Mucosa of rectum (tissue), 2 donors: ENCODE results near the gene ACP5.
"Not testable (repeated sequence)": the region's sequence is repeated elsewhere in the genome, so short reads cannot be mapped to it uniquely, and the experiment has no call there.

Experiments
- H3K27ac ChIP-seq, 2 donors: one replicate each; pipeline ENCODE4 v1.7.0; 2013; ENCODE audit warnings: inconsistent platforms in 2 of 2, low read depth in 2 of 2, low read length in 2 of 2
- H3K27me3 ChIP-seq, 2 donors: one replicate each; pipeline ENCODE4 v1.7.0; 2013; ENCODE audit warnings: low read length in 2 of 2; ENCODE audit not compliant: control insufficient read depth in 2 of 2, insufficient read depth in 2 of 2
- H3K36me3 ChIP-seq, 2 donors: one replicate each; pipeline ENCODE4 v1.7.0; 2013; ENCODE audit warnings: low read length in 2 of 2; ENCODE audit not compliant: control insufficient read depth in 2 of 2, insufficient read depth in 2 of 2
- H3K4me1 ChIP-seq, 2 donors: one replicate each; pipeline ENCODE4 v1.7.0; 2013; ENCODE audit warnings: low read length in 2 of 2, mild to moderate bottlenecking in 1 of 2; ENCODE audit not compliant: control insufficient read depth in 2 of 2, insufficient read depth in 2 of 2
- H3K4me3 ChIP-seq, 2 donors: one replicate each; pipeline ENCODE4 v1.7.0; 2013; ENCODE audit warnings: low read length in 2 of 2
- H3K9ac ChIP-seq, 2 donors: one replicate each; pipeline ENCODE4 v1.7.0; 2013; ENCODE audit warnings: low read length in 2 of 2, low read depth in 1 of 2, mild to moderate bottlenecking in 1 of 2
- H3K9me3 ChIP-seq, 2 donors: one replicate each; pipeline ENCODE4 v1.7.0; 2013; ENCODE audit warnings: low read length in 2 of 2; ENCODE audit not compliant: control insufficient read depth in 2 of 2
- donor health status: healthy.
- donor health status: Normal muscosa, but diverticular disease.

The ACP5 gene

GRCh38 chr19:11577451-11578257 is at the start of gene ACP5:
Gene ACP5, minus strand, starts transcription at chr19:11577645. Its CDS starts 328 bp downstream, at chr19:11577317.
- Histone ChIP-seq H3K27ac (peak within 1 kb of the TSS; percentile 53 to 71), H3K27me3 (no peaks in the 10 kb centered on the region), H3K4me3 (peak within 1 kb of the TSS; percentile 37 to 73), H3K4me1 (peaks cover 9 to 10% of the 10 kb centered on the region in 2 donors), H3K9ac (peak within 1 kb of the TSS; percentile 41 to 48), H3K36me3 (peaks cover 0 to 3% of the 10 kb centered on the region in 2 donors), H3K9me3 (no peaks in the 10 kb centered on the region)

GRCh38 chr19:11626252-11626651 is 48.8 kb upstream of the ACP5 start:
- Histone ChIP-seq H3K9ac (no peak overlapping the region), H3K27me3 (no peaks in the 10 kb centered on the region), H3K36me3 (no peaks in the 10 kb centered on the region), H3K4me3 (no peak overlapping the region), H3K27ac (no peak overlapping the region), H3K9me3 (no peaks in the 10 kb centered on the region), H3K4me1 (peaks cover 11% of the 10 kb centered on the region in 2 donors)

- Histone ChIP-seq H3K27ac (no peak overlapping the region), H3K27me3 (no peaks in the 10 kb centered on the region), H3K9ac (no peak overlapping the region), H3K9me3 (no peaks in the 10 kb centered on the region), H3K4me1 (peaks cover 11% of the 10 kb centered on the region in 2 donors), H3K36me3 (peaks cover 14 to 17% of the 10 kb centered on the region in 2 donors), H3K4me3 (peak overlapping the region; percentile 52 to 58)
Observed at GRCh38 chr19:11624069-11624463, 46.6 kb upstream of the ACP5 start.

DNA sequence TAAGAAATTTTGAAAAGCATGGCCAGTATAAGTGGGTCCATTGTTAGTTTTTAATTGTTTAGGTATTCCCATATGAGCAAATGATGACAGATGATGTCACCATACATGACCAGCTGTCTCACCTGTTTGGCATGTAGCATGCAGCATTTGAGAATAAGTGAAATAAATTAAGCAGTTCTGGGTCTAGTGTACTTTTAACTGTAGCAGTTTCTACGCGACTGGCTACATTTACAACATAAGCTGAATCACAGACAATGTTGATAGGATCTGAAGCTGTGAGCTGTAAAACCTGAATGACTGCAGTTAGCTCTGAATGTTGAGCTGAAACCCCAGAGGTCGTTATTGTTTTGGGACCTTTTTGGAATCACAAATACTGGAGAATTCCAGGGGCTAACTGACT is 45.0 kb upstream of the ACP5 start:
- Histone ChIP-seq H3K4me1 (peaks cover 11% of the 10 kb centered on the region in 2 donors), H3K36me3 (peaks cover 26 to 27% of the 10 kb centered on the region in 2 donors)
- not testable (repeated sequence) for H3K9ac ChIP-seq, H3K27ac ChIP-seq, H3K4me3 ChIP-seq, H3K9me3 ChIP-seq, H3K27me3 ChIP-seq

DNA sequence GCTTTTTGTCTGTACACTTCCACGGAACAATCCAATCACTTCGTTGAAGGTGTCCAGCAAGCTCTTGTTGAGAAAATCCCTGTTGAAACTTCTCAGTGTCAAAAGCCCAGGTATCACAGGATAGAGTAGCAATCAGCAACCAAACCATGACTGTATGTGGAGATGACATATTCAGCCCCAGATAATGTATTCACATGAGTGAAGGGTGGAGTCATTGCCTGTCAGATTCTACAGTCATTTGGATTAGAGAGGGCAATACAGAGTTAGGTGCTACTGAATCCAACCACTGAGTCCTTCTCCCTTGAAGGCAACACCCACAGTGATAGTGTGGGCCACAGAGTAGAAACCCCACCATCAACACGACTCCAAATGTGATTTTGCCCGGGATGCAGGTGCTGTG is 43.1 kb upstream of the ACP5 start:
- H3K4me3 ChIP-seq = no peak overlapping the region
- H3K27me3 ChIP-seq = no peaks in the 10 kb centered on the region
- no peak overlapping the region for H3K27ac ChIP-seq
- H3K4me1 ChIP-seq = peaks cover 11% of the 10 kb centered on the region in 2 donors
- peaks cover 40 to 41% of the 10 kb centered on the region in 2 donors for H3K36me3 ChIP-seq
- H3K9me3 ChIP-seq = peaks cover 15% of the 10 kb centered on the region in 2 donors
- H3K9ac ChIP-seq = no peak overlapping the region

GRCh38 chr19:11617180-11618062 is 40.0 kb upstream of the ACP5 start:
- no peak overlapping the region for H3K4me3 ChIP-seq
- H3K27me3 ChIP-seq = no peaks in the 10 kb centered on the region
- no peak overlapping the region for H3K27ac ChIP-seq
- no peaks in the 10 kb centered on the region for H3K4me1 ChIP-seq
- H3K9ac ChIP-seq = no peak overlapping the region
- H3K9me3 ChIP-seq = peaks cover 15% of the 10 kb centered on the region in 2 donors
- peaks cover 44 to 52% of the 10 kb centered on the region in 2 donors for H3K36me3 ChIP-seq

DNA sequence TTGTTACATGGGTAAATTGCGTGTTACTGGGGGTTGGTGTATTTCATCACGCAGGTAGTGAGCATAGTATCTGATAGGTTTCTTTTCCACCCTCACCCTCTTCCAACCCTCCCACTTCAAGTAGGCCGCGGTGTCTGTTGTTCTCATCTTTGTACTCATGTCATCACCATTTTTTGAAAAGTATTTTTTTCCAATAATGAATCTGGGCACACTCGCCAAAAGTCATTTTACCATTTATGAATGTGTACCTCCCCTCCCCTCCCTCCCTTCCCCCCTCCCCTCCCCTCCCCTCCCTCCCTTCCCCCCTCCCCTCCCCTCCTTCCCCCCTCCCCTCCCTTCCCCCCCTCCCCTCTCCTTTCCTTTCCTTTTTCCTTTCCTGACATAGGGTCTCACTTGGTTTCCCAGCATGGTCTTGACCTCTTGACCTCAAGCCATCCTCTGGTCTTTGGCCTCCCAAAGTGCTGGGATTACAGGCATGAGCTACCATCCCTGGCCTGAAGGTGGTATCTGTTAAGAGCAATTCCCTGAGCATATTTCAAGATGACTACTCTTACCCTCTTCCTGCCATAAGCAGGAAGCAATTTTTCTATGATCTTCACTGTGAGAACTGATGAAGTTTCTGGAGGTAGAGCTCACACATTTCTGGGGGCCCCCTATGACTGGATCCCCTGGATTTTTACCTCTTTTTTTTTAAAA is 35.5 kb upstream of the ACP5 start:
- Histone ChIP-seq H3K9me3 (peaks cover 9 to 15% of the 10 kb centered on the region in 2 donors), H3K4me1 (no peaks in the 10 kb centered on the region), H3K9ac (no peak overlapping the region), H3K27me3 (no peaks in the 10 kb centered on the region), H3K4me3 (no peak overlapping the region), H3K36me3 (peaks cover 22 to 30% of the 10 kb centered on the region in 2 donors), H3K27ac (no peak overlapping the region)

GRCh38 chr19:11611730-11612129 is 34.3 kb upstream of the ACP5 start:
- Histone ChIP-seq H3K27me3 (no peaks in the 10 kb centered on the region), H3K4me3 (no peak overlapping the region), H3K27ac (no peak overlapping the region), H3K36me3 (peaks cover 11 to 18% of the 10 kb centered on the region in 2 donors), H3K4me1 (no peaks in the 10 kb centered on the region), H3K9me3 (peaks cover 2% of the 10 kb centered on the region in 2 donors), H3K9ac (no peak overlapping the region)

- Histone ChIP-seq H3K36me3 (peaks cover 0 to 8% of the 10 kb centered on the region in 2 donors), H3K4me1 (no peaks in the 10 kb centered on the region), H3K27ac (no peak overlapping the region), H3K4me3 (no peak overlapping the region), H3K27me3 (no peaks in the 10 kb centered on the region), H3K9ac (no peak overlapping the region), H3K9me3 (no peaks in the 10 kb centered on the region)
Observed at GRCh38 chr19:11606484-11606883, 29.0 kb upstream of the ACP5 start.
